Muscle of leg (tissue), 11 donors: ENCODE data around the gene MEGF11. TPM values are rescaled to one million over a fixed set of nuclear protein-coding genes. Genes with fewer than 3 reads are reported as not detected.
A peak's percentile ranks its signal among the peaks of the same experiment; 100 is the strongest.
"Not testable (repeated sequence)": the region's sequence is repeated elsewhere in the genome, so short reads cannot be mapped to it uniquely, and the experiment has no call there.

Experiments
- DNase-seq: peaks from one replicate; pipeline ENCODE4 v3.0.0; 2013
- H3K27ac ChIP-seq: one replicate; pipeline ENCODE4 v1.5.1; 2013; ENCODE audit warnings: mild to moderate bottlenecking, low read length, control low read depth
- H3K27me3 ChIP-seq: one replicate; pipeline ENCODE4 v1.6.1; 2013; ENCODE audit warnings: low read length; ENCODE audit not compliant: control insufficient read depth, insufficient read depth
- H3K36me3 ChIP-seq: one replicate; pipeline ENCODE4 v1.6.1; 2013; ENCODE audit warnings: low read length; ENCODE audit not compliant: control insufficient read depth, insufficient read depth
- H3K4me1 ChIP-seq: one replicate; pipeline ENCODE4 v1.6.1; 2013; ENCODE audit warnings: low read length; ENCODE audit not compliant: control insufficient read depth, insufficient read depth
- H3K4me3 ChIP-seq: one replicate; pipeline ENCODE4 v1.5.1; 2013; ENCODE audit warnings: low read length, control low read depth
- H3K9me3 ChIP-seq: replicated peaks from 2 replicates; pipeline ENCODE4 v1.6.1; 2013; ENCODE audit warnings: low read depth, low read length; ENCODE audit not compliant: control insufficient read depth
- WGBS: methylation state at CpG from one replicate; pipeline ENCODE4 v1.1.5; 2013; ENCODE audit warnings: missing lambda C conversion rate; ENCODE audit not compliant: insufficient coverage; 5-methylcytosine and 5-hydroxymethylcytosine counted together
- polyA plus RNA-seq, 8 donors: library from polyadenylated mRNA; unstranded; fragments of 120-200 nt; gene quantifications; one replicate each; pipeline versions ENCODE4 v1.2.1 to v1.2.3, GENCODE V29; 2013; ENCODE audit warnings: inconsistent platforms in 1 of 8, low replicate concordance in 1 of 8; ENCODE audit not compliant: insufficient read length in 8 of 8, insufficient read depth in 1 of 8
- total RNA-seq: library from RNA; stranded (reverse); fragments of 120-200 nt; gene quantifications from one replicate; pipeline ENCODE4 v1.2.4, GENCODE V29; 2013

The MEGF11 gene
- total and polyA plus RNA-seq, 9 donors, result 0.13 to 0.68 (median 0.31) TPM

DNA sequence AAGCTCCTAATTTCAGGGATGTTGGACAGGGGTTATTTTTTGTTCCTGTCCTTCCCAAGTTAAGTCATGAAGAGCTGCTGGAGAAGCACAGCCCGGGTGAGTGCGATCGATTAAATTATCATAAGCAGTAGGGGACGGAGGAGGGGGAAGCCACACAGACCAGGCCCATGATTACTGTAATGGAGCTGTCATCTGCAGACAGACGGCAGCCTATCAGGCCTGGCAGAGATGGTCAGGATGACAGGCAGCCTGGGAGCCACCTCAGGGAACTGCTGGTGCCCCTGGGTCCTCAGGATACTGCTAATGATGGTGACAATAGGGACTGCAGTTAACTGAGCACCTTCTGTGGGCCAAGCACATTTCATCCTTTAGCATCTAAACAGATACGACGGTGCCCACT, 236.6 kb downstream of the MEGF11 start:
- DNase-seq, result no peak
- Histone ChIP-seq H3K4me3 (no peak overlapping the region), H3K27ac (no peak overlapping the region), H3K9me3 (no peaks in the 10 kb centered on the region), H3K27me3 (peaks cover 5% of the 10 kb centered on the region), H3K36me3 (no peaks in the 10 kb centered on the region), H3K4me1 (peaks cover 2% of the 10 kb centered on the region)
- WGBS, result 47% methylated on average over 5 of the region's 7 CpGs

DNA sequence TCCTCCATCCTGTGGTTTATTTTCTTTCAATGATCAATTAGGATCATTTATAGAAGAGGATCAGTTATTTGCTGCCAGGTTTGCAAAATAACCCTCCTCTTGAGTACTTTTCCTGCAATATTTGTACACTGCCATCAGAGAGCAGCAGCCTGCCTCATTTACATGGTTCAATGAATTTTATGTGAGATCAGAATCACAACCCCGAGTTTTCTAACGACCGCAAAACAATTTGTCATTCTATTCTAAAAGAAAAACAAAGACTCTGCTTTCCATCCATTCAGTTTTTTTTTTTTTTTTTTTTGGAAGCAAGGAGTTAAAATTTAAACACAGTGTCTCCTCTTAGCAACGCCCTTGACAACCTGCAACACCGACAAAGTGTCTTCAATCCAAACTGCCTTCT, 237.4 kb downstream of the MEGF11 start:
- DNase-seq, result no peak
- peaks cover 5% of the 10 kb centered on the region for H3K27me3 ChIP-seq
- H3K9me3 ChIP-seq, result no peaks in the 10 kb centered on the region
- no peaks in the 10 kb centered on the region for H3K36me3 ChIP-seq
- H3K4me1 ChIP-seq, result no peaks in the 10 kb centered on the region
- no peak overlapping the region for H3K27ac ChIP-seq
- WGBS, result no CpG with 5 or more reads among the region's 5 CpGs
- H3K4me3 ChIP-seq, result no peak overlapping the region

DNA sequence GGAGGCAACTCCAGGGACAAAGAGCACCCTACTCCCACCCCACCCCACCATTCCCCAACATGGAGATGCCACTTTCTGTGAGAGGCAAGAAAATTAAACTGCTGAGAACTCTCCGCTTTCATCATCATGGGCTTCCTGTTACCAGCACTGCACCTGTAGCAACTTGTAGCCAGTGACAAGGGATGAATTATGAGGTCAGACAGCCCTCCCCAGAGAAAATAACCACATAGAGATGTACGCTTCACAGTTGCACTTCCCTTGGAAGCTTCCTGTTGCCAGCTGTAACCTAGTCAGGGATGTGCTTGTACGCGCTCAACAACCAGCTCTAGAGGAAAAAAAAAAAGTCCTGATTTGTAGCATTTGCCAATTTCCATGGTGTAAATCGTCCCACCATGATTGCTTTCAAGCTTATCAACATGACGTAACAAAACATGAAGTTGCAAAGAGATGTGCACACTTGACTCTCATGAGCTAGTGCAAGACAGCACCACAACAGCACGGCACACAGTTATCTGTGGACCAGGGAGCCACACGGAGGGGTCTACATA, 238.8 kb downstream of the MEGF11 start:
- Histone ChIP-seq H3K4me3 (no peak overlapping the region), H3K9me3 (no peaks in the 10 kb centered on the region), H3K4me1 (no peaks in the 10 kb centered on the region), H3K27ac (no peak overlapping the region), H3K27me3 (peaks cover 7% of the 10 kb centered on the region), H3K36me3 (no peaks in the 10 kb centered on the region)
- WGBS, result 87% methylated on average over 5 of the region's 8 CpGs
- DNase-seq, result no peak

DNA sequence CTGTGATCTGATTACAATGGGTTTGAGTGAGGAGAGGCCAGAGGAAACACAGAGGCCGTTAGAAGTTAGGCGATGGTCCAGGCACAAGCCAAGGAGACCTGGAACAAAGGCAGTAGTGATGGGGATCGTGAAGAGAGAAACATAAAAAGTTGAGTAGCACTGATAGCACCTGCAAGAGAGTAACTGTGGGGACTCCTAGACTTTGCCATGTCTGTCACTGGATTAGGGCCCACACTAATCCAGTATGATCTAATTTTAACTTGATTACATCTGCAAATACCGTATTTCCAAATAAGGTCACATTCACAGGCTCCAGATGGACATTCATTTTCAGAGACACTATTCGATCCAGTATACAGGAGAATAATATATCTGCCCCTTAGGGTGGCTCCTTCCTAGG, 239.5 kb downstream of the MEGF11 start:
- H3K4me1 ChIP-seq, result no peaks in the 10 kb centered on the region
- peaks cover 3% of the 10 kb centered on the region for H3K27me3 ChIP-seq
- H3K36me3 ChIP-seq, result no peaks in the 10 kb centered on the region
- H3K9me3 ChIP-seq, result no peaks in the 10 kb centered on the region
- no peak overlapping the region for H3K4me3 ChIP-seq
- DNase-seq, result no peak
- no peak overlapping the region for H3K27ac ChIP-seq
- 64% methylated on average over 2 of the region's 5 CpGs for WGBS

DNA sequence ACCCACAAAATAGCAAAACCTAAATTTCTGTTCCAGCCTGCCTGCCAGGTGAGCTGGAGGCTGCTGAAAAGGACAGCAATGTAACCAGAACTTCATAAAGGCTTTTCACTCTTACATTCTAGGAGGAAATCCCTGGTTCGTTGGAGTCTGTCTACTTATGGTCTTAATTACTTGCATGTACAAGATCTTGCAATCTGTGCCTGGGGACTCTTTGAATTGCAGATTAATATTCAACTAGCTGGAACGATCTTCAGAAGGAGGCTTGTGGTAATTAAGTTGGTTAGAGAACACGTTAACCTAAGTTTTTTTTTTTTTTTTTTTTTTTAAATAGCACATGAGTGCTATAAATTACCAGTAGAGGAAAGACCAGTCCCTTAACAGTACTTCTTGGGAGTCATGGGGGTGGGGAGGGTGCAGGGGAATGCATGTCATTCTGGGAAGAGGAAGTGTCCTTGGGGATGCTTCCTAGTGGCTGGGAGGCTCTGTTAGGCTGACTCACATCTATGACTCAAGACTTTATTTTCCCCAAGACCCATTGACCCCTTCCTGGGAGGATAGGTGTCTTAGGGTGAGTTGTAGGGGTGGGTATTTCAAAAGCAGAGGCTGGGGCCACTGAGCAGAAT, 244.5 kb downstream of the MEGF11 start:
- Histone ChIP-seq H3K27me3 (peaks cover 8% of the 10 kb centered on the region), H3K9me3 (no peaks in the 10 kb centered on the region), H3K4me3 (no peak overlapping the region), H3K4me1 (no peaks in the 10 kb centered on the region), H3K27ac (no peak overlapping the region), H3K36me3 (no peaks in the 10 kb centered on the region)
- DNase-seq, result no peak
- WGBS, result no CpG with 5 or more reads among the region's 3 CpGs

DNA sequence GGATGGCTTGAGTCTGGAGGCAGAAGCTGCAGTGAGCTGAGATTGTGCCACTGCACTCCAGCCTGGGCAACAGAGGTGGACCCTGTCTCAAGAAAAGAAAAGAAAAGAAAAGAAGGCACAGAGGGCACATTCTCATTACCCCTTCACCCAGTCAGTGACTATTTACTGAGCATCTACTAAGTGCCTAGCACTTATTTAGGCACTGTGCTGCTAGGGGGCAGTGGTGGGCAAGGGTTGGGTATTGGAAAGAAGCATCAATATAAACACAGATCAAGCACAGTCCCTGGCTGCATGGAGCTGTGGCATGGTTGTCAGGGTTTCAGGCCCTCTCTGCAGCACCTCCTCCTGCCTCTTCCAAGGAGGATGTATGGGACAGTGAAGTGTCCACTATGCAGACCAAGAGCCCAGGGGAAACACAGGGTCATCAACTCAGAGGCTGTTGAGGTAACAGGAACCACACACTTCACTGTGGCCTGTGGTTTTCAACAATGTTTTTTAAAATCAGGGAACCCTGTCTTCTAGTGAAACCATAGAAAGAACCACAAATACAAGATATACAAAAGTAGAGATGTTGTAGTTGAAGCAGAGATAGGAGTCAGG, 245.8 kb downstream of the MEGF11 start:
- no peak overlapping the region for H3K4me3 ChIP-seq
- H3K27ac ChIP-seq, result no peak overlapping the region
- peaks cover 8% of the 10 kb centered on the region for H3K27me3 ChIP-seq
- H3K36me3 ChIP-seq, result no peaks in the 10 kb centered on the region
- H3K4me1 ChIP-seq, result no peaks in the 10 kb centered on the region
- no peaks in the 10 kb centered on the region for H3K9me3 ChIP-seq
- DNase-seq, result no peak

DNA sequence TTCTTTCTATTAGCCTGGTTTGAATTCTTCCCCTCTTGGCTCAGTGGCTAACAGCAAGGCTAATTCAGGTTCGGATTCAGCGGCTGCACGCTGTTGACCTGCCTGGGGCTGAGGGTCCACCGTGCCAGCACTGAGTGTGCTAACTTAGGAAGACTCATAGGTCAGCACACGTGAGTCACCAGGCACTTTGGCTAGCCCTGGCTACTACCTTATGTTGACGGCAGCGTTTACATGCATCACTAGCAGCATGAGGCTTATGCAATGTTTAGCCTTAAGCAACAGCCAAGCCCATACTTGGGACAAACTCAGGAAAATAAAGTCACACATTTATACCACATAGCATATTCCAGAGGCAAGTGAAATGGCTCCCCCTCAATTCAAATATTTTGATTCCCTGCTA, 246.6 kb downstream of the MEGF11 start:
- WGBS, result 75% methylated on average over 7 of the region's 7 CpGs
- Histone ChIP-seq H3K4me3 (no peak overlapping the region), H3K4me1 (no peaks in the 10 kb centered on the region), H3K9me3 (no peaks in the 10 kb centered on the region), H3K27me3 (peaks cover 11% of the 10 kb centered on the region), H3K27ac (no peak overlapping the region), H3K36me3 (no peaks in the 10 kb centered on the region)
- no peak for DNase-seq

DNA sequence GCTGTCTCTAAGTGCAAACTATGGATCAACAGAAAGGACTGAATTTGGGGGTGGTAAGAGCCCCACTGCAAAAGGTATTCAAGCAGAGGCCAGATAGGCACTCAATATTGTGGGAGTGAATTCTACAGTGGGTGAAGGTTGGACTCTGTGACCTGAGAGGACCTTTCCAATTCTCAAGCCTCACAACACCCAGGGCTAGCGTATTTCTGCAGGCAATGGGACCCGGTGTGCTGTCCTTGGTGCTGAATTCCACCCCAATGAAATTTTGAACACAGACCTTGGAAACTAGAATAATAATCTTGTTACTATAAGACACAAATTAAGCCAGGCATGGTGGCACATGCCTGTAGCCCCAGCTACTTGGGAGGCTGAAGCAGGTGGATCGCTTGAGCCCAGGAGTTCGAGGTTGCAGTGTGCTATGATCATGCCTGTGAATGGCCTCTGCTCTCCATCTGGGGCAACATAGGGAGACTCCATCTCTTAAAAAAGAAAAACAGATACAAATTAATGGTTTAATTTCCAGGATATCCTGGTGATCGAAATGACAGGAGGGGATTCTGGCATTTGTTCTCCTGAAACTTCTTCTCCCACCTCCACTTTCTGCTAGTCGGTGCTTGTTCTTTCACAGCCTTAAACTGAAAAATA, 248.8 kb downstream of the MEGF11 start:
- H3K27ac ChIP-seq, result no peak overlapping the region
- H3K4me3 ChIP-seq, result no peak overlapping the region
- H3K4me1 ChIP-seq, result no peaks in the 10 kb centered on the region
- WGBS, result 67% methylated on average over 3 of the region's 6 CpGs
- no peaks in the 10 kb centered on the region for H3K36me3 ChIP-seq
- H3K9me3 ChIP-seq, result no peaks in the 10 kb centered on the region
- peaks cover 17% of the 10 kb centered on the region for H3K27me3 ChIP-seq
- peak; percentile 56 for DNase-seq

DNA sequence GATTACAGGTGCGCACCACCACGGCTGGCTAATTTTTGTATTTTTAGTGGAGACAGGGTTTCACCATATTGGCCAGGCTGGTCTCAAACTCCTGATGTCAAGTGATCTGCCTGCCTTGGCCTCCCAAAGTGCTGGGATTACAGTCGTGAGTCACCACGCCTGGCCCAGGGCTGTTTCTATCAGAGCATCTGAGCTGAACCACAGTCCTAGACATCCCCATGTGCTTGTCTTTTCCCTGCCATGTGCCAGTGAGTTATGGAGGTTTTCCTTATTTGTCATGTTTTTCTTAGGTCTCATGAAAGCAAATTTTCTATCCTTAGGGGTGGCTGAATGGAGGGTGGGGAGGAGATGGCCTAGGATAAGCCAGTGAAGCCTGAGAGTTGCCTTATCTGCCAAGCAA, 250.4 kb downstream of the MEGF11 start:
- not testable (repeated sequence) for H3K36me3 ChIP-seq, H3K4me3 ChIP-seq, H3K4me1 ChIP-seq, H3K9me3 ChIP-seq, H3K27ac ChIP-seq, DNase-seq
- 91% methylated on average over 4 of the region's 4 CpGs for WGBS
- H3K27me3 ChIP-seq, result peaks cover 18% of the 10 kb centered on the region

DNA sequence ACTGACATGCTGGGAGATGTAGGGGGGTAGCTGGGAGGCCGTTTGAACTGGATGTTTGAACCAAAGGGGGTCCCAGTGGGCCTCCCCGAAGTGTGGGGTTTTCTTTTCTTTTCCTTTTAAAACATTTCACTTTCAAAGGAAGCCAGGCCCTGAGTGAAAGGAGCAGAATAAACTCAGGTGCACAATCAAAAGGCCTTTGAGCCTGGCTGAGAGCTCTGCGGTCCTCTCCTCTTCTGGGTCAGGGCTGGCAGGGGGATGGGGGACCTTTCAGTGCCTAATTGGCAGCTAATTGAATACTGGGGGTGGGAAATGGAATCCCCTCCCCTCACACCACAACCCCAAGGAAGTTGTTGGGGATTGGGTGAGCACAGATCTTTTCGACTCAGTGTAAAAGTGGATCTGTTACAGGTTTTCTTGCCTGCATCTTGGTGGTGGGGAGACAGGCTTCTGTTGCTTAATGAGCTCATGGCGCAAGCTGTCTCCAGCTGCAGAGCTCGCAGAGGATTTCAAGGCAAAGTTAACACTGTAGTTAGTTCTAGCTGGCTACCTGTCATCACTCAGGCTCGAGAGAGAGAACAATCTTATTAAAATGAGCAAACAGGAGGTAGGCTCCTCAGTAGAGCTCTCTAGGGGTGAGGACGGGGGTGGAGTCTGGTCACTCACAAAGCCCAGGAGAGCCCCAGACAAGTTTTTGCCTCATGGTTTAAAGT, 251.7 kb downstream of the MEGF11 start:
- Histone ChIP-seq H3K36me3 (no peaks in the 10 kb centered on the region), H3K4me3 (no peak overlapping the region), H3K4me1 (peaks cover 18% of the 10 kb centered on the region), H3K27ac (no peak overlapping the region), H3K9me3 (no peaks in the 10 kb centered on the region), H3K27me3 (peaks cover 17% of the 10 kb centered on the region)
- 15% methylated on average over 4 of the region's 8 CpGs for WGBS
- no peak for DNase-seq
